GM23338 (cell line): Measurements from ENCODE around the gene DCAF5.

Source experiments
- CREB1 ChIP-seq: fragments of 250-450 bp; sonication (Bioruptor Pico); IDR thresholded peaks from 2 replicates; pipeline ENCODE4 v1.5.0; 2020; ENCODE audit warnings: low read depth, mild to moderate bottlenecking, moderate library complexity
- ETS1 ChIP-seq: IDR thresholded peaks from 2 replicates; pipeline ENCODE4 v1.6.1; 2016; ENCODE audit warnings: antibody characterized with exemption
- EZH2 ChIP-seq: fragments of 200-600 bp; sonication (generic); IDR thresholded peaks from one replicate; pipeline ENCODE4 v1.8.0; 2017; ENCODE audit warnings: antibody characterized with exemption, mild to moderate bottlenecking, low read depth; ENCODE audit not compliant: unreplicated experiment
- EZH2phosphoT487 ChIP-seq: fragments of 200-600 bp; sonication (generic); IDR thresholded peaks from one replicate; pipeline ENCODE4 v1.8.1; 2018; ENCODE audit warnings: antibody characterized with exemption; ENCODE audit not compliant: unreplicated experiment
- JUNB ChIP-seq: IDR thresholded peaks from one replicate; pipeline ENCODE4 v1.6.1; 2016; ENCODE audit warnings: antibody characterized with exemption; ENCODE audit not compliant: unreplicated experiment
- NANOG ChIP-seq: IDR thresholded peaks from 2 replicates; pipeline ENCODE4 v1.6.1; 2016; ENCODE audit warnings: antibody characterized with exemption, borderline replicate concordance
- POLR2AphosphoS5 ChIP-seq: IDR thresholded peaks from 2 replicates; pipeline ENCODE4 v1.6.1; 2016; ENCODE audit warnings: antibody characterized with exemption, low read depth
- REST ChIP-seq: IDR thresholded peaks from one replicate; pipeline ENCODE4 v1.6.1; 2018; ENCODE audit warnings: antibody characterized with exemption; ENCODE audit not compliant: unreplicated experiment
- STAT1 ChIP-seq: IDR thresholded peaks from one replicate; pipeline ENCODE4 v1.6.1; 2016; ENCODE audit warnings: antibody characterized with exemption; ENCODE audit not compliant: unreplicated experiment
- ZNF114 ChIP-seq: fragments of 250-450 bp; sonication (Bioruptor Pico); IDR thresholded peaks from 2 replicates; pipeline ENCODE4 v1.5.0; 2020; ENCODE audit warnings: mild to moderate bottlenecking, moderate library complexity
- ZNF331 ChIP-seq: fragments of 250-450 bp; sonication (Bioruptor Pico); IDR thresholded peaks from 2 replicates; pipeline ENCODE4 v1.5.0; 2020; ENCODE audit warnings: low read depth, mild to moderate bottlenecking, moderate library complexity
- TF ChIP-seq, protein P1 (sequence below), 2 experiments: fragments of 200-600 bp in 1 of 2; sonication (generic) in 1 of 2; conservative IDR thresholded peaks; 2 replicates each; pipeline versions ENCODE4 v1.5.1 to v1.6.1; 2016 to 2017; ENCODE audit warnings: antibody characterized with exemption in 2 of 2, low read depth in 2 of 2, mild to moderate bottlenecking in 2 of 2, moderate library complexity in 1 of 2
- TF ChIP-seq, protein P2 (sequence below): fragments of 250-450 bp; sonication (Bioruptor Pico); IDR thresholded peaks from 2 replicates; pipeline ENCODE4 v1.5.0; 2020; ENCODE audit warnings: mild to moderate bottlenecking, moderate library complexity

DNA sequence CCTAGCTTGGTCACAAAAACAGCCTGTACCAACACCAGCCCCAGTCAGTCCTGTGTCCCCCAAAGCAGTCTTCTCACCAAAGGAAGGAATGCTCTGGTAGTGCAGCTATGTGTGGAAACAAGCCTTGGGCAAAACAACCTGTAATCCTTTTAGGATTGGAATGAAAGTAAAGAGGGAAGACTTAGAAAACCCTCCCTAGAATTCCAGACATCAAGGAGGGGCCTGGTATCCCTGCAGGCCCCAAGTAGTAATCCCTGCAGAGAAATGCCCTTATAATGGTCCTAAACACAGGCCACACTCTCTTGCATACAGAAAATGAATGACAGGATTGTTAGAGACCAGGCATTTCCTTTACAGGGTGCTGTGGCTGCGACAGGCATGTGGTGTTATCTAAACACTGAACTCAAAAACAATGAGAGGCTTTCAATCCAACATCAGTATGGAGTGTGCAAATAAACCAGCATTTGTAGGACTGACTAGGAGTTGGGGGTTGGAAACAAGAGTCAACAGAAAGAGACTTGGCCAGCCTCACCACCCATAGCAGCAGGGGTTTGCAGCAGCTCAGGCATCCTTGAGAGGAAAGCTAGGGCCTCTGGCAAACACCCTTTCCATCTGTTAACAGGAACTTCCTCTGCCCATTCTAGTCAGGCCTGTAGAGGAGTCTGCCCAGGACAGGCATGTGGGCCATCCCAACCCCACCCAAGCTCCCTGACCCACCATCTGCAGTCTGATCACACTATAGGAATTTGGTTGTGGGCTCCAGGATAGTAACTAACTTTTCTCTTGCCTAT lies 59.1 kb downstream of the DCAF5 start:
- TF ChIP-seq, protein P1, sequence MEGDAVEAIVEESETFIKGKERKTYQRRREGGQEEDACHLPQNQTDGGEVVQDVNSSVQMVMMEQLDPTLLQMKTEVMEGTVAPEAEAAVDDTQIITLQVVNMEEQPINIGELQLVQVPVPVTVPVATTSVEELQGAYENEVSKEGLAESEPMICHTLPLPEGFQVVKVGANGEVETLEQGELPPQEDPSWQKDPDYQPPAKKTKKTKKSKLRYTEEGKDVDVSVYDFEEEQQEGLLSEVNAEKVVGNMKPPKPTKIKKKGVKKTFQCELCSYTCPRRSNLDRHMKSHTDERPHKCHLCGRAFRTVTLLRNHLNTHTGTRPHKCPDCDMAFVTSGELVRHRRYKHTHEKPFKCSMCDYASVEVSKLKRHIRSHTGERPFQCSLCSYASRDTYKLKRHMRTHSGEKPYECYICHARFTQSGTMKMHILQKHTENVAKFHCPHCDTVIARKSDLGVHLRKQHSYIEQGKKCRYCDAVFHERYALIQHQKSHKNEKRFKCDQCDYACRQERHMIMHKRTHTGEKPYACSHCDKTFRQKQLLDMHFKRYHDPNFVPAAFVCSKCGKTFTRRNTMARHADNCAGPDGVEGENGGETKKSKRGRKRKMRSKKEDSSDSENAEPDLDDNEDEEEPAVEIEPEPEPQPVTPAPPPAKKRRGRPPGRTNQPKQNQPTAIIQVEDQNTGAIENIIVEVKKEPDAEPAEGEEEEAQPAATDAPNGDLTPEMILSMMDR (conservative IDR thresholded peaks at IDR 0.05; ENCODE audit: low read depth in 2 of 2): no peak
- TF ChIP-seq NANOG: no peak
- TF ChIP-seq EZH2phosphoT487: no peak
- TF ChIP-seq JUNB: no peak
- no peak for TF ChIP-seq POLR2AphosphoS5
- no peak for TF ChIP-seq CREB1 (CRISPR knock-in tag)
- no peak for TF ChIP-seq EZH2
- no peak for TF ChIP-seq ZNF331
- TF ChIP-seq STAT1: no peak
- no peak for TF ChIP-seq REST
- no peak for TF ChIP-seq ETS1
- TF ChIP-seq, protein P2, sequence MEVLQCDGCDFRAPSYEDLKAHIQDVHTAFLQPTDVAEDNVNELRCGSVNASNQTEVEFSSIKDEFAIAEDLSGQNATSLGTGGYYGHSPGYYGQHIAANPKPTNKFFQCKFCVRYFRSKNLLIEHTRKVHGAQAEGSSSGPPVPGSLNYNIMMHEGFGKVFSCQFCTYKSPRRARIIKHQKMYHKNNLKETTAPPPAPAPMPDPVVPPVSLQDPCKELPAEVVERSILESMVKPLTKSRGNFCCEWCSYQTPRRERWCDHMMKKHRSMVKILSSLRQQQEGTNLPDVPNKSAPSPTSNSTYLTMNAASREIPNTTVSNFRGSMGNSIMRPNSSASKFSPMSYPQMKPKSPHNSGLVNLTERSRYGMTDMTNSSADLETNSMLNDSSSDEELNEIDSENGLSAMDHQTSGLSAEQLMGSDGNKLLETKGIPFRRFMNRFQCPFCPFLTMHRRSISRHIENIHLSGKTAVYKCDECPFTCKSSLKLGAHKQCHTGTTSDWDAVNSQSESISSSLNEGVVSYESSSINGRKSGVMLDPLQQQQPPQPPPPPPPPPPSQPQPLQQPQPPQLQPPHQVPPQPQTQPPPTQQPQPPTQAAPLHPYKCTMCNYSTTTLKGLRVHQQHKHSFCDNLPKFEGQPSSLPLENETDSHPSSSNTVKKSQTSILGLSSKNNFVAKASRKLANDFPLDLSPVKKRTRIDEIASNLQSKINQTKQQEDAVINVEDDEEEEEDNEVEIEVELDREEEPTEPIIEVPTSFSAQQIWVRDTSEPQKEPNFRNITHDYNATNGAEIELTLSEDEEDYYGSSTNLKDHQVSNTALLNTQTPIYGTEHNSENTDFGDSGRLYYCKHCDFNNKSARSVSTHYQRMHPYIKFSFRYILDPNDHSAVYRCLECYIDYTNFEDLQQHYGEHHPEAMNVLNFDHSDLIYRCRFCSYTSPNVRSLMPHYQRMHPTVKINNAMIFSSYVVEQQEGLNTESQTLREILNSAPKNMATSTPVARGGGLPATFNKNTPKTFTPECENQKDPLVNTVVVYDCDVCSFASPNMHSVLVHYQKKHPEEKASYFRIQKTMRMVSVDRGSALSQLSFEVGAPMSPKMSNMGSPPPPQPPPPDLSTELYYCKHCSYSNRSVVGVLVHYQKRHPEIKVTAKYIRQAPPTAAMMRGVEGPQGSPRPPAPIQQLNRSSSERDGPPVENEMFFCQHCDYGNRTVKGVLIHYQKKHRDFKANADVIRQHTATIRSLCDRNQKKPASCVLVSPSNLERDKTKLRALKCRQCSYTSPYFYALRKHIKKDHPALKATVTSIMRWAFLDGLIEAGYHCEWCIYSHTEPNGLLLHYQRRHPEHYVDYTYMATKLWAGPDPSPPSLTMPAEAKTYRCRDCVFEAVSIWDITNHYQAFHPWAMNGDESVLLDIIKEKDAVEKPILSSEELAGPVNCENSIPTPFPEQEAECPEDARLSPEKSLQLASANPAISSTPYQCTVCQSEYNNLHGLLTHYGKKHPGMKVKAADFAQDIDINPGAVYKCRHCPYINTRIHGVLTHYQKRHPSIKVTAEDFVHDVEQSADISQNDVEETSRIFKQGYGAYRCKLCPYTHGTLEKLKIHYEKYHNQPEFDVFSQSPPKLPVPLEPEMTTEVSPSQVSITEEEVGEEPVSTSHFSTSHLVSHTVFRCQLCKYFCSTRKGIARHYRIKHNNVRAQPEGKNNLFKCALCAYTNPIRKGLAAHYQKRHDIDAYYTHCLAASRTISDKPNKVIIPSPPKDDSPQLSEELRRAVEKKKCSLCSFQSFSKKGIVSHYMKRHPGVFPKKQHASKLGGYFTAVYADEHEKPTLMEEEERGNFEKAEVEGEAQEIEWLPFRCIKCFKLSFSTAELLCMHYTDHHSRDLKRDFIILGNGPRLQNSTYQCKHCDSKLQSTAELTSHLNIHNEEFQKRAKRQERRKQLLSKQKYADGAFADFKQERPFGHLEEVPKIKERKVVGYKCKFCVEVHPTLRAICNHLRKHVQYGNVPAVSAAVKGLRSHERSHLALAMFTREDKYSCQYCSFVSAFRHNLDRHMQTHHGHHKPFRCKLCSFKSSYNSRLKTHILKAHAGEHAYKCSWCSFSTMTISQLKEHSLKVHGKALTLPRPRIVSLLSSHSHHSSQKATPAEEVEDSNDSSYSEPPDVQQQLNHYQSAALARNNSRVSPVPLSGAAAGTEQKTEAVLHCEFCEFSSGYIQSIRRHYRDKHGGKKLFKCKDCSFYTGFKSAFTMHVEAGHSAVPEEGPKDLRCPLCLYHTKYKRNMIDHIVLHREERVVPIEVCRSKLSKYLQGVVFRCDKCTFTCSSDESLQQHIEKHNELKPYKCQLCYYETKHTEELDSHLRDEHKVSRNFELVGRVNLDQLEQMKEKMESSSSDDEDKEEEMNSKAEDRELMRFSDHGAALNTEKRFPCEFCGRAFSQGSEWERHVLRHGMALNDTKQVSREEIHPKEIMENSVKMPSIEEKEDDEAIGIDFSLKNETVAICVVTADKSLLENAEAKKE (CRISPR knock-in tag): no peak
- no peak for TF ChIP-seq ZNF114 (CRISPR knock-in tag)
